C4-2B (cell line): Measurements from ENCODE around the gene NPAS3.

Experiments
- H3K27ac ChIP-seq: fragments of 450-650 bp; 2 replicates; pipeline ENCODE4 v1.5.1; 2017
- CTCF ChIP-seq: fragments of 450-650 bp; conservative IDR thresholded peaks from 2 replicates; pipeline ENCODE4 v1.5.1; 2017; ENCODE audit warnings: mild to moderate bottlenecking
- ZFX ChIP-seq: fragments of 450-650 bp; IDR thresholded peaks from 2 replicates; pipeline ENCODE4 v1.6.1; 2017

The NPAS3 gene

GRCh38 chr14:33835261-33835655 is 896.6 kb downstream of the NPAS3 start:
- no peak for TF ChIP-seq ZFX
- TF ChIP-seq CTCF = no peak
- no peak overlapping the region for H3K27ac ChIP-seq

DNA sequence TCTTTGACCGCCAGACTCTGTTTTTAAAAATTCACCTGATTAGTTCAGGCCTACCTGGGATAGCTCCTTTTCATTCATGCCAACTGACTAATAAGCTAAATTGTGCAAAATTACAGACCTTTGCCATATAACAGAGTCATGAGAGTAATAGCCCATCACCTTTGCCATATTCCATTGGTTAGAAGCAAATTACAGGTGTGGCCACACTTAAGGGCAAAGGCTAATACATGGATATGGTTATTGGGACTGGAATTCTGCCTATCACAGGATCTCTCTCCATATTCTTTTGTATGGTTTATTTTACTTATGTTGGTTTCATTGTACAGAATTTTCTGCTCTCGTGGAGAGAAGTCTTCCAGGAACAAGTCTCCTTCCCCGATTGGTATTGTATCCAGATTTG is 897.0 kb downstream of the NPAS3 start:
- H3K27ac ChIP-seq = no peak overlapping the region
- no peak for TF ChIP-seq ZFX
- TF ChIP-seq CTCF = no peak

- no peak overlapping the region for H3K27ac ChIP-seq
- TF ChIP-seq ZFX (no peak), CTCF (no peak)
Measured at GRCh38 chr14:33836203-33836899, 897.7 kb downstream of the NPAS3 start.

GRCh38 chr14:33836900-33837577 is 898.4 kb downstream of the NPAS3 start:
- TF ChIP-seq CTCF = no peak
- no peak overlapping the region for H3K27ac ChIP-seq

- TF ChIP-seq CTCF = no peak
- TF ChIP-seq ZFX = no peak
- peak overlapping the region; percentile 59 for H3K27ac ChIP-seq
Measured at GRCh38 chr14:33837943-33838683, 899.4 kb downstream of the NPAS3 start.

DNA sequence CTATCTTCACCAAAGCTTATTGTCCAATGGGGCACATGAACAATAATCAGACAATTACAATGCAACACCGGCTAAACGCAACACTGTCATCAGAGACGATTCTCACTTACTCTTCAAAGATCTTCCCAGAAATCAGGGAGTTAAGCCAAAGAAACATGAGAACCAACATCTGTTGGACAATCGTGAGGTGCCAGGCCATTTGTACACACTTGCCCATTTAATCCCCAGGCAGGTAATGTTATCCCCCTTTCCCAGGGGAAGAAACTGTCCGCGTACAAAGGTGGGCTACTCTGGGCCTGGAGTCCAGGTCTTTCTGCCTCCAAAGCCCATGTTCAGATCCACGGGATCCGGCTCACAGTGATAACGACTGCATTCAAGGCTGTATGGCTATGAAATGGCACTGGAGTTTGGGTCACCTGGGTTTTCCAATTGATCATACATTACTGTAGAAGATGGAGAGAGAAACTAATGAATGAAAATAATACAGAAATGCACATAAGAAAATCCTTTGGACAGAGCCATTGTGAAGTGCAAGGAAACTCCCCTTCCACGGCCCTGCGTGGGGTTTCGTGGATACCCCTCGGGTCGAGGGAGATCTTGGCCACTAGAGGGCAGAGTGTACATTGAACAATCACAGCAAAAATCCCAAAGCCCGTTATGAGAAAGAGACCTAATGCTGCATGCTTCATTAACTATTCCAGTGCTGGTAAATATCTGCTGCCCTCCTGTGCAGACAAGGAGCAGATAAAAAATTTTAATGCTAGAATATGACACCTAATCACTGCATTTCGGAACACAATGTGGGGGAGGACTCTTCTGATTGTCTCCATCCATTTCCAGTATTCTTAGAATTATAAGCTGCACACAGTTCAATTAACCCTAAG is 900.8 kb downstream of the NPAS3 start:
- TF ChIP-seq CTCF = peak; percentile 91
- no peak for TF ChIP-seq ZFX
- H3K27ac ChIP-seq = peak overlapping the region; percentile 59; the same call in 1 of the 2 replicates
